Measurements from ENCODE around the gene SPATA6.

DNA sequence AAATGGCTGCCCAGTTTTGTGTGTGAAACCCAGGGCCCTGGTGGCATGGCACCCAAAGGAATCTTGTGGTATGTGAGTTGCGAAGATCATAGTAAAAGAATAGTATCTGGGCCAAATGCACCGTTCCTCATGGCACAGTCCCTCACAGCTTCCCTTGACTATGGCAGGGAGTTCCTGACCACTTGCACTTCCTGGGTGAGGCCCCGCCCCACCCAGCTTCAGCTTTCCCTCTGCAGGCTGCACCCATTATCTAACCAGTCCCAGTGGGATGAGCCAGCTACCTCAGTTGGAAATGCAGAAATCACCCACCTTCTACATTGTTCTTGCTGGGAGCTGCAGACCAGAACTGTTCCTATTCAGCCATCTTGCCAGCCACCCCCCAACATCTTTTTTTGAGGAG, 186.5 kb downstream of the SPATA6 start:
- TF ChIP-seq, protein P1, sequence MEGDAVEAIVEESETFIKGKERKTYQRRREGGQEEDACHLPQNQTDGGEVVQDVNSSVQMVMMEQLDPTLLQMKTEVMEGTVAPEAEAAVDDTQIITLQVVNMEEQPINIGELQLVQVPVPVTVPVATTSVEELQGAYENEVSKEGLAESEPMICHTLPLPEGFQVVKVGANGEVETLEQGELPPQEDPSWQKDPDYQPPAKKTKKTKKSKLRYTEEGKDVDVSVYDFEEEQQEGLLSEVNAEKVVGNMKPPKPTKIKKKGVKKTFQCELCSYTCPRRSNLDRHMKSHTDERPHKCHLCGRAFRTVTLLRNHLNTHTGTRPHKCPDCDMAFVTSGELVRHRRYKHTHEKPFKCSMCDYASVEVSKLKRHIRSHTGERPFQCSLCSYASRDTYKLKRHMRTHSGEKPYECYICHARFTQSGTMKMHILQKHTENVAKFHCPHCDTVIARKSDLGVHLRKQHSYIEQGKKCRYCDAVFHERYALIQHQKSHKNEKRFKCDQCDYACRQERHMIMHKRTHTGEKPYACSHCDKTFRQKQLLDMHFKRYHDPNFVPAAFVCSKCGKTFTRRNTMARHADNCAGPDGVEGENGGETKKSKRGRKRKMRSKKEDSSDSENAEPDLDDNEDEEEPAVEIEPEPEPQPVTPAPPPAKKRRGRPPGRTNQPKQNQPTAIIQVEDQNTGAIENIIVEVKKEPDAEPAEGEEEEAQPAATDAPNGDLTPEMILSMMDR (IDR thresholded peaks at IDR 0.05) = no peak
- TF ChIP-seq POLR2A (IDR thresholded peaks at IDR 0.05) = no peak
